Erythroblast (primary cell): ENCODE results near the gene TMBIM6.

Source experiments
- DNase-seq, 2 experiments: peaks; one replicate each; lab custom pipeline; 2025; lab: John Stamatoyannopoulos, UW
- GATA1 ChIP-seq: IDR thresholded peaks from 2 replicates; pipeline ENCODE4 v1.6.1; 2011; ENCODE audit warnings: low read depth, mild to moderate bottlenecking, control low read depth, low read length, moderate library complexity
- POLR2A ChIP-seq: IDR thresholded peaks from 2 replicates; pipeline ENCODE4 v1.6.1; 2011; ENCODE audit warnings: mild to moderate bottlenecking, low read length

TMBIM6 gene

DNA sequence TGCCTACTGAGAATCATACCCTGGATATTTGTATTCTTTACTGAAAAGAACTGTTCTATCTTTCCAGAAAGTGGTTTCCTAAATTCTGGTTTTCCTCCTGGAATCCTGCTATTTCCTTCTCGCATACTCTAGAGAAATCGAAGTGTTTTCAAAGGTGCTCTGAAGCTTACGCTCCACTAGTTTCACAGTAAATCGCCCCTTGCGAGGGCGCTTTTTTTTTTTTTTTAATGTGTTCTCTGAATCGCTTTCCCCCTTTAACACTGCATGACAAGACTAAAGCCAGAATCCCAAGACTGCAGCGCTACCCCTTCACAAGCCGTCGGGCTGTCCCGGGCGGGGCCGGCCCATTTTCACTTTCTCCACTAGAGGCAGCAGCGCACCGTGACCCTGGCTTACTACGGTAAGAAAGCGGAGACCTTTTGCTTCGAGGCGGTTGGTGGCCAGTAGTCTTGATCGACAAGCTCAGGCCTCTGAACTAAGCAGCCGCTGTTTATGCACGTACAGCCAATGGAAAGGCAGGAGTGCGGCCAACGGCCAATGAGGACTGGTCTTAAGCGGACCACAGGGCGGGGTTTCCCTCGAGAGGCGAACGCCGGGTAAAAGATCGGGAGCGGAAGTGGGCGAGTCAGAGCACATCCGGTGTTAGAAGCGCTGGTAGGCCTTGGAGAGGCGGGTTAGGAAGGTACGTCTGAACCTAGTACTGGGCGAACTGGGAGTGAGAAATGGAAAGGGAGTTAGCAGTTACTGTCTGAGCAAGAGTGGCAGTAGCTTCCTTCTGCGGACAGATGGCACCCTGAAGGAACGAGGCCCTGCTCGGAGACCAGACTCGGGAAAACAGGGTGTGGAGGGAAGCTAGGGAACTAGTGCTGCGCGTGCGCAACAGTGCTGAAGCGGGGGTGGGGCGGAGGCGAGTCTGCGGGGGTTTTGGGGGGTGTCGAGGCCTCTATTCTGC is at the start of gene TMBIM6:
Gene TMBIM6, plus strand, starts transcription at position 628 of the 952 bp plus-strand sequence. CDS start 10,937 bp downstream, outside the sequence.
- DNase-seq, result peak; percentile 100
- peak; percentile 100 for TF ChIP-seq POLR2A
- no peak for TF ChIP-seq GATA1

DNA sequence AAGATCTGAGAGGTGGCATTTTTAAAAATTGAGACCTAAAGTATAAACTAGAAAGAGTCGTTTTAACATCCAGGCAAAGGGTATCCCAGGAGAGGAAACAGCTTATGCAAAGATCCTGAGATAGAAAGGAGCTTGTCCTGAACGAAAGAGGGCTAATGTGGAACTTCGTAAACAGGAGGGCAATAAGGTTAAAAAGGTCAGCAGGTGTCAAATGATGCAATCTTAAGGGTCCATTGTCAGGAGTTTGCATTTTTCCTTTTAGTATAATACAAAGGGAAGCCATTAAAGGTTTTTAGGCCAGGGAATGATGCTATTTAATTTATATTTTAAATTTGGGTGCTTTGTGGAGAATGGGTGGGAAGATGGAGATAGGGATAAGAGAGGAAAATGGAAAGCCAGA is 48.5 kb upstream of the TMBIM6 start:
- no peak for DNase-seq
- TF ChIP-seq GATA1, result no peak
- TF ChIP-seq POLR2A, result no peak

DNA sequence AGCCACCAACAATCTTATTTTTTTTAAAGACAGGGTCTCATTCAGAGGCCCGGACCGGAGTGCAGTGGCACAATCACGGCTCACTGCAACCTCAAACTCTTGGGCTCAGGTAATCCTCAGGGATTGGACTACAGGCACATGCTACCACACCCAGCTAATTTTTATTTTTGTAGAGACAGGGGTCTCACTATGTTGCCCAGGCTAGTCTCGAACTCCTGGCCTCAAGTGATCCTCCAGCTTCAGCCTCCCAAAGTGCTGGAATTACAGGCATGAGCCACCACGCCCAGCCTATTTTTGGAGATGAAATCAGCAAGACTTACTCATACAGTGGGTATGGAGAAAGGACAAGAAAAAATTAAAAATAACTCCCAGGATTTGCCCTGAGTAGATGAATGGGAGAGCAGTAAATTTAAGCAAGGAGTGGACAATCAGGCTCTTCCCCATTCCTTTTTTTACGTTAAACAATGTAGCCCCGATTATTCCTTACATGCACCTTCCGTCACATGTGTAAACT is 47.4 kb upstream of the TMBIM6 start:
- TF ChIP-seq GATA1 (no peak), POLR2A (no peak)
- DNase-seq, result no peak

DNA sequence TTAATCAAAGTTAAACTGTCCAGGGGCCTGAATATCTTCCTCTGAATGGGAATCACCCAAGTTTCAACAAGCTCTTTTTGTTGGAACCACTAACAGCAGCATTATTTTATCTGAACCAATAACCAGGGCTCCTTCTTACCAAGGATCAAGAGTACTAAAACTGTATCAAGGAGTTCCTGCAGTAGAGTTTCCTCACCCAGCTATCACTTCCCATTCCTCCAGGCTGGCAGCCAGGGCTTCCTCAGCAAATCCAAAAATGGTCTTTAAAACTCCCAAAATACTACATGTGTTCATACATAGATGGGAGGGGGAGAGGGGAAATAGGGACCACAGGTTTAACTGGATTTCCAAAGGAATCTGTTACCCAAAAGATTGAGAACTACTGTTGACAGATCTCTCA is 44.6 kb upstream of the TMBIM6 start:
- no peak for TF ChIP-seq POLR2A
- no peak for TF ChIP-seq GATA1
- no peak for DNase-seq

GRCh38 chr12:49697808-49698207 is 43.5 kb upstream of the TMBIM6 start:
- no peak for TF ChIP-seq GATA1
- no peak for TF ChIP-seq POLR2A
- DNase-seq, result no peak

- TF ChIP-seq POLR2A (no peak), GATA1 (no peak)
- no peak for DNase-seq
Observed at GRCh38 chr12:49698619-49699545, 42.5 kb upstream of the TMBIM6 start.

- no peak for DNase-seq
- no peak for TF ChIP-seq POLR2A
Observed at GRCh38 chr12:49702009-49702408, 39.3 kb upstream of the TMBIM6 start.

- no peak for DNase-seq
Observed at GRCh38 chr12:49702676-49703215, 38.6 kb upstream of the TMBIM6 start.

GRCh38 chr12:49703647-49704137 is 37.7 kb upstream of the TMBIM6 start:
- DNase-seq, result no peak
- no peak for TF ChIP-seq GATA1
- no peak for TF ChIP-seq POLR2A

More at GRCh38 chr12:49702676-49703215, 38.6 kb upstream of the TMBIM6 start:
- TF ChIP-seq GATA1 (no peak), POLR2A (no peak)

GRCh38 chr12:49705479-49706134 is 35.8 kb upstream of the TMBIM6 start:
- DNase-seq, result peak in 1 of 2 experiments; percentile 17
- TF ChIP-seq GATA1 (no peak), POLR2A (no peak)

GRCh38 chr12:49706351-49707127 is 34.8 kb upstream of the TMBIM6 start:
- DNase-seq, result peak in 1 of 2 experiments; percentile 33
- TF ChIP-seq GATA1, result no peak
- no peak for TF ChIP-seq POLR2A
